CD4-positive, alpha-beta T cell treated with Interferon gamma for 1 hour (primary cell): ENCODE data around the gene ADCY3.

Source experiments
- DNase-seq: peaks from one replicate; pipeline ENCODE4 v3.0.0-alpha.2; 2020

The ADCY3 gene

DNA sequence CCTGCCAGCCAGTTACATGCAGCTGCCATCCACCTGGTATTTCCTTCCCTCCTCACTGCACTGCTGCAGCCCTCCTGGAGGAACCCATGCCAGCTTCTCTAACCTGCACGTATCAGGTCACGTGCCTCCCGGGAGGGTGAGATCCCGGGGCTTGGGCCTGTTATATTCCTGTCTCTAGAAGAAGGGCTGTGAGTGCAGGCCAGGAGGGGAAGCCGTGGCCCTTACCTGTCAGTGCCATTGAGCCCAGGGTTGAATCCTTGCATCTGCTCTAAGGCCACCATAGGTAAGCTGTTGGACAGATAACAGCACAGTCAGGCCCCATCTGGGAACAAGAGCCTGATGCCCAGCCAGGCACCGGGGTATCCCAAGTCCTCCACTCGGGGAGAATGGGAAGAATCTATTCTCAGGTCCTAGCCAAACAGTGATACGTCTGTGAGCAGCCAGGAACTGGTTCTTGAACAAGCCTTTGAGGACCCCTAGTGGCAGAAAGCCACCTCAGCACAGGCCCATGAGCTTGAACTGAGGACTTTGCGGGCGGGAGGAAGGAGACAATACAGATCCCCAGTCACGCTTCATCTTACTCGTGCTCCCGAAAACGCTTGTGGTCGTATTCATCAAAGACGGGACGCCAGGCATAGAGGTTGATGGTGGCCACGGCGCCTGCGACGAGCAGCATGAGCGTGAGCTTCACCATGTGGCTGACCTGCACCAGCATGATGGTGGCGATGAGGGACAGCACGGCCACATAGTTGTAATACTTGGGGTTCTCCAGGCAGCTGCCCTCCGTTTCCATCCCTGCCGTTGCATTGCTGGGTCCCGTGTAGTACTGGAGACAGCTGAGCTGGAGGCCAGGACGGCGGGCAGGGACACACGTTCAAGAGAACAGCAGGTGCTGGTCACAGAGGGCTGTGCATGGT, 92.5 kb downstream of the ADCY3 start:
- peak; percentile 70 for DNase-seq

GRCh38 chr2:24826773-24827145, 93.3 kb downstream of the ADCY3 start:
- no peak for DNase-seq

- no peak for DNase-seq
Observed at GRCh38 chr2:24825883-24826772, 93.9 kb downstream of the ADCY3 start.

GRCh38 chr2:24824966-24825882, 94.8 kb downstream of the ADCY3 start:
- DNase-seq: no peak

- DNase-seq: no peak
Observed at GRCh38 chr2:24824071-24824588, 95.9 kb downstream of the ADCY3 start.

DNA sequence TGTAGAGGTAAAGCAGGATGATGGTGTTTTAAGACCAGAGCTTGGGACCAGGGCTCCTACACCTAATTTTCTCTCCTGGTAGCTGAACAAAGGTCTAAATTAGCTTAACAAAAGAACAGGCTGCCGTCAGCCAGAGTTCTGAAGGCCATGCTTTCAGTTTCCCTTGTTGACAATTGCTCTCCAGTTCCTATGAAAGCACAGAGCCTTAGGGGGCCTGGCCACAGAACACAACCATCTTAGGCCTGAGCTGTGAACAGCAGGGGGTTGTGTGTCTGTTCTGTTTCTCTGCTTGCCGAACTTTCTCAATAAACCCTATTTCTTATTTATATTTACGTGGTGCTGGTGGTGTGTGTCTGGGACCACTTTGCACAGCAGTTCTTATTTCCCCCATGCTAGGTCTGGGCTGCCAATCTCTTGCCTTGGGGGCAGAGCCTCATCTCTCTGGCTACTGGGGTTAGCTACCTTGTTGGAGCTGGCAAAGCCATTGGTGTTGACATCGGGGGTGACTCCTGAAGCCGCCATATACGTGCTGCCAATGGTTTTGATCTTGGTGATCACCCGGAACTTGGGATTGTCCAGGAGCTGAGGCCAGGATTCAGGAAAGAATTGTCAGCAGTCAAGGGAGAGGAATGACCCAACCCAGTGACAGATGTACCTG, 97.9 kb downstream of the ADCY3 start:
- no peak for DNase-seq

- DNase-seq: no peak
Observed at GRCh38 chr2:24821433-24821891, 98.6 kb downstream of the ADCY3 start.

DNA sequence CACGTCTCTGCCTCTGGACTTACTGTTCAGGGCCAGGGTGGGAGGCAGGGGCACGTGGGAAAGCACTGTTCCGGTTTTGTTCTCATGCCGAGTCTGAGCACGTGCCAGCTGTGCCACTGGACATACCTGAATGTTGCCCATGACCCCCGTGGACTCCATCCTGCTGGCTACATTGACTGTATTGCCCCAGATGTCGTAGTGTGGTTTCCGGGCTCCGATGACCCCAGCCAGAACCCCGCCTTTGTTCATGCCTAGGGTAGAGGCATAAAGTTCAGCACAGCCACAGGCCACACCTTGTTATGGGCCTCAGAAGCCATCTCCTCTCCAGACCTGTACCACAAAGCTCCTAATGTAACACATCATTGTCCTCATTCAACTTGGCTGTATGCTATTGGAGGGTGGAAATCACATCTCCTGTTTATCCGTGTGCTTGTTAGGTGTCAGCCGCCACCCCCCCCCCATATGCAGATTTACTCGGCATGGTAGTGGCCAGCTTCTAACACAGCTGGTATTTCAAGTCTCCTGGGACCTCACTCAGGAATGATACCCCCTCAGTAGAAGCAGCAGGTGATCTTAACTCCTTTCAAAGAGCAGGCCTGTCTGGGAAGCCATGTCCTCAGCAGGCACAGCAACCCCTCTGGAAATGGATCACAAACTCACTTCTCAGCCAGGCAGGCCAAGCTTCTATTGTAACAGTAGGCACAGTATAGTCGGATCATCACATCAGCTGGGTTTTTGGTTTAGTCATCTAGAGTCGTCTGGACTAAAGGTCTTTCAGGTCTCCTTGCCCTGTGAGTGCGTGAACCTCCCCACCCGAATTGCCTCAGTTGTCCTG, 99.2 kb downstream of the ADCY3 start:
- DNase-seq: no peak

DNA sequence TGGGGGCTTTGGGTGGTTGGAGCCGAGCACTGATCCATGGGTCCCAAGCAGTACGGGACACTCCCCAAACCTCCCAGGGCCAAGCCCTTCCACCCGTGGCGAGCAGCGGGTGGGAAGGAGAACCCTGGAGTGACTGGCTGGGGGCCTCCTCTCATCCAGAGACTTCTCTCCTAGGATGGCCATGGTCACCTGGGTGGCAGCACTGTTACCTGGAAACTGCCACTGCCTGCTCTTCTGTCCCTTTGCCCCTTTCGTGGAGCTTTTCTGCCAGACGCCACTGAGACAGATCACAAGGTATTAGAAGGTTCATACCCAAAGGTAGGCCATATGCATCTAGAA, 99.9 kb downstream of the ADCY3 start:
- no peak for DNase-seq

DNA sequence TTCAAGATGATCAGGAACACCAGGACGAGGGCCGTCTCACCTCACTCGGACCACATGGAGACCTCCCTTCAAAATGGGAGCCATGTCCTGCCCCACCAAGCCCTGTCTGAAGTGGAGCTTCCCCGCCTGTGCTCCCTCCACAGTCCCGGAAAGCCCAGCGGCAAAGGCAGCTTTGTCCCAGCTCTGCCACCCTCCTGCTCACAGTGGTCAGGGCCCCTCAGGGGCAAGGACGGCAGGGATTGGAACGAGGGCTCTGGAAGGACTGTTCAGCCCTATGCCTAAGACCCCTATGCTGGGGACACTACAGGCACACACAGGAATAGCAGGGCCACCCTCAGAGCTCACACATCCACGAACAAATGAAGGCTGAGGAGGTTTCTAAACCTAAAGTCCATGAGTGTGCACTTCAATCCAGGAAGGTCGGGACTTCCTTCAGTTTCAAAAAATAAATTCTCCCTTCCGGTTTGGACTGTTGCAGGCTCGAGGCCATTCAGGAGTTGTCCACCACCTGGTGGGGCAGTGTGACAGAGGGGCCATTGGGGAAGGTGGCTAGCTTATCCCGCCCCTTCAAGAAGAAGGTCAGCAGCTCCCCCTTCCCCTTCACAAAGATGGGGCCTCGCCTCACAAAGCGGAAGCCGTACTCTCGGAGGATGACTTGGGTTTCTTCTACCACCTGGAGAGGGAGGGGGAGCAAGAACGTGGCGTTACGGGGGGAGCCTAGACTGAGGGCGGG, 100.4 kb downstream of the ADCY3 start:
- DNase-seq: no peak

GRCh38 chr2:24818721-24819167, 101.3 kb downstream of the ADCY3 start:
- no peak for DNase-seq

DNA sequence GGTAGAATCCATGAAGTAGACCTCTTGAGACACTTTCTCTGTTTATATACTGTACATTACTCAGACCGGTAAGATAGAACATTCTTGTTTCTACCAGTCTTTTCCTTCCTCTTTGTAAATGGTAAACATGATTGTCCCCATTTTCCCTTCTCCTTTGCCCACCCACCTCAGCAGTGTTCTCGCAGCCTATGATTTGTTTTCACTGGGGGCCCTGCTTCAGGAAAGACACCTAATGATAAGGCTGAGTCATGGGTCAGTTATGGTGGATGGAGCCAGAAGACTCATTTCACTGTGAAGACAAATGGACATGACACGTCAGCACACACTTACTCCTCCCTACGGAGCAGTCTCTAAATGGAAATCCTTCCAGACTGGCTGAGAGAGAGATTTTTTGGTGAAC, 103.2 kb downstream of the ADCY3 start:
- no peak for DNase-seq

- DNase-seq: no peak
Observed at GRCh38 chr2:24816404-24816803, 103.6 kb downstream of the ADCY3 start.

DNA sequence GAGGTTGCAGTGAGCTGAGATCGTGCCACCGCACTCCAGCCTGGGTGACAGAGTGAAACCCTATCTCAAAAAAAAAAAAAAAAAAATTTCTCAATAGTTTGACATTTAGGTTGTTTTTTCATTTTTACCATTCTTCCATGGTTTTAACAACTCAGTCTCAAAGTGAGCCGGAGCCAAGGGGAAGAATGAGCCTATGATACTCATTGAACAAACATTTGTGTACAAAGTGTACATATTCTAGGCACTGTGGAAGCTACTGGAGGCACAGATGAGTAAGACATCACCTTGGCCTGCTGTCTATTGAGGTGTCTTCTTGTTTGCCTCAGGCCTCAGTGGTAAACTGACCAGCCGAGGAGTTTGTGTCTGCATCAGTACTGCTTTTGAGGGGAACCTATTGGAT, 104.9 kb downstream of the ADCY3 start:
- DNase-seq: no peak

- no peak for DNase-seq
Observed at GRCh38 chr2:24814516-24814915, 105.5 kb downstream of the ADCY3 start.

GRCh38 chr2:24813691-24814137, 106.3 kb downstream of the ADCY3 start:
- no peak for DNase-seq

DNA sequence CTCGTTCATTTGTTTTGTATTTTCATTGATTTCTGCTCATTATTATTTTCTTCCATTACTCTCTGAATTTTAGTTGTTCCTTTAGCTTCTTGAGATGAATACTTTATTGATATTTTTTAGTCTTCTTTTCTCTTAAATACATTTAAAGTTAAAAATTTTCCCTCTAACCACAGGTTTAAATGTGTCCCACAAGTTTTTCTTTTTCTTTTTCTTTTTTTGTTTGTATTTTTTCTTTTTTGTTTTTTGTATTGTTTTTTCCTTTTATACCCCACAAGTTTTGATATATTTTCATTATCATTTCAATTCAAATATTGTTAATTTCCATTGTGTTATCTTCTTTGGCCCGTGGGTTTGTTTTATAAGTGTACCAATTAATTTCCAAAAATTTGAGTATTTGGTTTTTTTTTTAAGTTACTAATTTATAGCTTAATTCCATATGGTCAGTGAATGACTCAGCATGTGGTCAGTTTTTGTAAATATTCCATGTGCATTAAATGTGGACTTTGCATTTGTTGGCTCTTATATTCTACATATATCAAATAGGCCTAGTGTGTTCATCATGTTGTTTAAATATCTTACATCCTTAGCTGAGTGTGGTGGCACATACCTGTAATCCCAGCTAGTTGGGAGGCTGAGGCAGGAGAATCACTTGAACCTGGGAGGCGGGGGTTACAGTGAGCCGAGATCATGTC, 110.6 kb downstream of the ADCY3 start:
- no peak for DNase-seq

DNA sequence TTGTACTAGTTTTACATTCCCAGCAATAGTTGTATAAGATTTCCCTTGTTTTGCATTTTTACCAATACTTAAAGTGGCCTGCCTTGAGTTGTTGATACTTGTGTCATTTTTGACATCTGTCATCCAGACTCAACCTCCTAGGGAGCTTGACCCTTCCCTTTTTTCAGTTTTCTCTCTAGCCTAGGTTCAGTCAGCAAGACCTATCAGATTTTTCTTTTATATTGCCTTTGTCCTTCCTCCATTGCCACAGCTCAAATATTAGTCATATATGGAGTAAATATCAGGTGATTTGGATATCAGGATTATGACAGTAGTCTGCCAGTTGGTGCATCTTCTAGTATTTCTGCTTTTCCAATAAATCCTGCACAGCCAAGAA, 113.4 kb downstream of the ADCY3 start:
- no peak for DNase-seq
